Stimulated activated CD4-positive, alpha-beta T cell treated with anti-CD3 and anti-CD28 coated beads, Interleukin-2, amount 100 ng/mL, for 4 hours (primary cell): ENCODE data around the gene IL16.

Source experiments
- DNase-seq: peaks from one replicate; pipeline ENCODE4 v3.0.0-alpha.2; 2020; ENCODE audit warnings: low read depth

IL16 gene

DNA sequence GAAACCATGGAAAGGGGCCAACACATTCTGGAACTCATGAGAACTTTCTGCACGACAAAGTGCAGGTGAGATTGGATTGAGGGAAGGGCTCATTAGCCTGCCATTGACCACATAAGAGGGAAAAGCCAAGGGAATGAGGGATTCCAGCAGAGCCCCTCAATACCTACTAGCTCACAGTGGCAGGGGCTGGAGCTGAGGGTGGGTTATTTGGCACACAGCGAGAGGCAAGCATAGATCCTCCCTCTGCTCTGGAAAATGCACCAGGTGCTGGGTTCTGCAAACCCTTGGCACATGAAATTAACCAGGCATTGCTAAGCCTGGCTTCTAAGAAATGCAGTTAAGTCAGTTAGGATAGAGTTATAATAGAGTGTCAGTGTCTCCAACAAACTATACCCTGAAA lies 60.8 kb downstream of the IL16 start:
- no peak for DNase-seq

- no peak for DNase-seq
These were observed 61.8 kb downstream of the IL16 start for GRCh38 chr15:81258455-81258854.

GRCh38 chr15:81259760-81260298 lies 63.1 kb downstream of the IL16 start:
- no peak for DNase-seq

GRCh38 chr15:81261172-81261811 lies 64.6 kb downstream of the IL16 start:
- DNase-seq = no peak

- DNase-seq = no peak
These were observed 66.8 kb downstream of the IL16 start for GRCh38 chr15:81263477-81263876.

DNA sequence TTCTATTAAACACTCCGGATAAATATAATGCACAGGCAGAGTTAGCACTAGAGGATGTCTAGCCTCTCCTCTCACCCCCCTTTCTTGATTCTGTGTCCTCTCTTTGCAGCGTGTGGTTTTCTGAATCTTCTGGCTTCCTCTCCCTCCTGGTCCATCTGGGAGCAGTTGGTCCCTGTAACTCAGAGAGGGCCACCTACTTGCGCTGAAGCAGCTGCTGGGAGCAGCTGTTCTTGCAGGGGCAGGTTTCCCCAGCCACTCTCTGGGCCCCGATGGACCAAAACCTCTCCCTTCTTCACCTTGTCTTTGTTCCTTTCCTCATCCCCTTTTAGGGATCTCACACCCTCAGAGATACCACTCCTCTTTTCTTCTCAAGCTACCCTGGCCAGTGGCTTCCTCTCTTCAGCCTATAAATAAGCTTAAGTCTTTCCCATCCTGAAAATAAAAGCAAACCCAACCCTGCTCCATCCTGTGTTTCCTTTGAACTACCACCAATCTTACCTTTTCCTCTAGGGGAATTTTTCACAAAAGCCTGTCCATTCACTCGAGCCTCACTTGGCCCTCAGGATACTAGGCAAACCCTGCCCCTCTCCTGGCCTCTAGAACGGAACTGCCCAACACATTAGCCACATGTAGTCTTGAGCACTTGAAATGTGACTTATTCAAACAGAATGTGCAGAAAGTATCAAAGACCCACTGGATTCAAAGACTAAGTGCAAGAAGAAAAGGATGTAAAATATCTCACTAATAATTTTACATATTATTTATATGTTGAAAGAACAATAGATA lies 67.6 kb downstream of the IL16 start:
- no peak for DNase-seq

DNA sequence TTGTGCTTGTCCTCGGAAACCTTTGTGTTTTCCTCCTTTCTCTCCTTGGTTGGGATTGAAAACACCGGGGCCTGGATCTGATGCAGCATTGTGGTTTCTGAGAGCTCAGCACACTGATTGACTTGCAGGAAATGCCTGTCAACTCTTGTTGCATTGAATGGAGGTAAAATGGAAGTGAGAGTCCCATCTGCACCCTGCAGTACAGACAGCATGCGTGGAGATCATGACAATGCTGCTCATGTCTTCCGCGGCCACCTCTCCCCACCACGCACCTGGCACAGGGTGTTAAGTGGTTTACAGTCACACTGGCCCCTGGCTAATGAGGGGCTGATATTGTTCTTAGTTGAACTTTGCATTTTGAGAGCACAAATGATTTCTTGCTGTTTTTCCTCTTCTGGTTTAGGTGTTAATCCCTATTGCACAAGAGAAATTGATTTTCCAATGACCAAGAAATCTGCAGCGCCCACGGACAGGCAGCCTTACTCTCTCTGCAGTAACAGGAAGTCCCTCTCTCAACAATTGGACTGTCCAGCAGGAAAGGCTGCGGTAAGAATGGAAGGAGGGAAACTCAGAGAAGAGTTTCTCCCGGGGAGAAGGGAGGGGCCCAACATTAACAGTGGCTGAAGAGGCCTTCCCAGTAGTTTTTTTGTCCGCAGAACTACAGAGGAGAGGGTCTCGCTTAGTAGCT lies 68.7 kb downstream of the IL16 start:
- no peak for DNase-seq

DNA sequence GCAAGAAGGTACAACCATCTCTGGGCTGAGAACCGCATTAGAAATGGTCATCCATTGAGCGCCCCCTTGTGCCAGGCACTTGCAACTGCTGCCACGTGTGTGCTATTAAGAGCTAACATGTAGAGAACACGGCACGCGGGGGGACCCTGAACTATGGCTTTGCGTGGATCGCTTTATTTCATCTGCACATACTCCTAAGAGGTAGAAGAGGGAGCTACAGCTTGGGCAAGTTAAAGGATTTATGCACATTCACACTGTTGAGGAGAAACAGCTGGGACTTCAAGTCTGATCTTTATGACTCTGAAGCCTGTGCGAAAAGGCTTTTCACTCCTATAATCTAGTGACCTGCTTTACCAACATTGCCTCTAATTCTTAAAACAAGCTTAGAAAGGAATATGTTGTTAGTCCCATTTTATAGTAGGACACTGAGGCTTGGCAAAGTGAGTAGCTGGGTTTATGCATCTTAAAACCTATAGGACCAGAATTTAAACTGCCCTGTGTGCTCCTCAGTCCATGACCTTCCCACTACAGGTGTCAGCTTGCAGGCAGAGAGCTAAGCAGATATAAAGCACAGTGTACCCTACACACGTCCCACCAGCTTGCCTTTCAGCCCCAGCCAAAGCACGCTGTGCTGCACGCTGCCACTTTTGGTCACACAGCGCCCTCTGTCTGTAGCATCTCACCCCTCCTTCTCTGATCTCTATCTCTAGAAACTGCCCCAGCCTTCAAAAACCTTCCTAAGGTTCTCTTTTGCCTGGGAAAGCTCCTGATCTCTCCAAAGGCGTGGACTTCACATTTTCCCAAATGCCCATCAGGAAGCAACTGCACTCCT lies 69.5 kb downstream of the IL16 start:
- DNase-seq = peak; percentile 82

DNA sequence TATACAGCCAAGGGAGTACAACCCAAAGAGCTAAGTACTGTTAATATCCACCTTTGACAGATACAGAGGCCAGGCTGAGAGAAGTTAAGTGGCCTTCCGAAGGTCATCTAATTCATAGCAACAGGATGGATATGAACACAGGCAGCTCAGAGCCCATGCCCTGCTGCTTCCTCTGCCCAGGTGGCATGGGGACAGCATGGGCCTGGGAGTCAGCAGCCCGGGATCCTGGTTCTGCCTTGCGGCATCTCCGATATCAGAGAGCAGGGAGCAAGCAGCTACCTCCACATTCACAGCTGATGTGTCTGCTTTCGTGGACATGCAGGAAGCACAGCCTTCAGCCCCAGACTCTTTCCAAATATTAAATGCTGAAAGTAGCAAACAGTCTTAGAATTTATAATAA lies 71.7 kb downstream of the IL16 start:
- no peak for DNase-seq

DNA sequence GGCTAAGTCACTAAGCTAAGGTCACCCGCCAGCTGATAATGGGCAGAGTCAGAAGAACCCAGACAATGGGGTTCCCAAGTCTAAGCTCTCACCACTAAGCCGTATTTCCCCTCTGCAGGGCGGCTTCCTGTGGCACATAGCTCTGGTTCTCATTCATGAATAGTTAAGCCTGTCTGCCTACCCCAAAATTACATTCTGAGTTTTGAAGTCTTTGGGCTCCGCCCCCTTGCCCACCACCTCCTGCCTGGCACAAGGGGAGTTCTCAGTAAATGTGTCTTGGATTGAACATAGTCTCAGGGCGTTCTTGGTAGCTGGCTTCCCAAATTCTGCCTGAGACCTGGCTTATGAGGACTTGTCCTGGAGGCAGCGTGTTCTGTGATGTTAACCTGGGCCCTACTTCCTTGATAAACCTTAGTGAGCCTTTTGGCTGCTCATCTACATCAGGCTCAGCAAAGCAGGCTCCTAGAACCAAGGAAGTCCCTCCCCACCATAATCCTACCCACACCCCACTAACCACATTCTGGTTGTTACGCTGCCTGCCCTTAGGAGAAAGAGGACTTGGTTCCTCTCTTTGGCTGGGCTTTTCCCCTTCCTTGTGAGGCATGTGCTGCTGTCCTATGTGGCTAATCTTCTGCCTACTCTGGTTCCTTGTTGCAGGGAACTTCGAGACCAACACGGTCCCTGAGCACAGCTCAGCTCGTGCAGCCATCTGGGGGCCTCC lies 72.4 kb downstream of the IL16 start:
- DNase-seq = no peak

DNA sequence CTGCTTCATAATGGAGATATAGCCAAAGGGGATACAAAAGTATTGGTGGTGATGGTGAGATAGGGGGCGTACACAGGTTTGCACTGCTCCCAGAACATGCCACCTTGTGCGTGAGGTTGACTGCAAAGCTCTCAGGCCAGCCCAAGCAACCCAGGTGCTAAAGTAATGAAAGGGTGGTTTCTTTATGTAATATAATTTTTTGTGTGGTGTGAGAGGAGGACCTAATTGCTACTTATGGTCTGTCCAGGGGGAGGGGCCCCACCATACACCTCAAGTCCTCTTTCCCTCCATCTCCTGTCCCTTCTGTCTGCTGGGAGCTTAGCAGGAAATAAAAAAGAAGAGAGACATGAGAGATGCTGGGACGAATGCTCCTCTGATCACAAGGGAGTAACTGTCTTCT lies 73.5 kb downstream of the IL16 start:
- no peak for DNase-seq

DNA sequence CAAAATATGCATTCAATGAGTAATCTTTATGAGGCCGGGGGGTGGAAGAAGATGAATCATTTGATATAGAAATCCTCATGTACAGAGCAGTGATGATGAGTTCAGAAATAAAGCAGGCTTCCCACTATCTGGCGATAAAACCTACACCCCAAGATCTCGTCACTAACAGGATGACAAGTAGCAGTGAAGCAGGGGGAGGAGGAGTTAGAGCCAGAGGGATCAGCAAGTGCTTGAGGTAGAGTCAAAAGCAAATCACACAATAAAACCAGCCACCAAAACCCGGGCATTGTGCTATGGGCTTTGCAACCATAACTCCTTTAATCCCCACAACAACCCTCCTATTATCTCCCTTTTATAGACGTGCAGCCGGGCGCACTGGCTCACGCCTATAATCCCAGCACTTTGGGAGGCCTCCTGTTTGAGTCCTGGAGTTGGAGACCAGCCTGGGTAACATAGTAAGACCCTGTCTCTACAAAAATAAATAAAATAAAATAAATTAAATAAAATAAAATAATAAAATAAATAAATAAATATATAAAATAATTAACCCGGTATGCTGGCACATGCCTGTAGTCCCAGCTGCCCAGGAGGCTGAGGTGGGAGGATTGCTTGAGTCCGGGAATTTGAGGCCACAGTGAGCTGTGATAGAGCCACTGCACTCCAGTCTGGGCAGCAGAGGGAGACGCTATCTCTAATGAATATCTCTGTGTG lies 74.3 kb downstream of the IL16 start:
- no peak for DNase-seq

DNA sequence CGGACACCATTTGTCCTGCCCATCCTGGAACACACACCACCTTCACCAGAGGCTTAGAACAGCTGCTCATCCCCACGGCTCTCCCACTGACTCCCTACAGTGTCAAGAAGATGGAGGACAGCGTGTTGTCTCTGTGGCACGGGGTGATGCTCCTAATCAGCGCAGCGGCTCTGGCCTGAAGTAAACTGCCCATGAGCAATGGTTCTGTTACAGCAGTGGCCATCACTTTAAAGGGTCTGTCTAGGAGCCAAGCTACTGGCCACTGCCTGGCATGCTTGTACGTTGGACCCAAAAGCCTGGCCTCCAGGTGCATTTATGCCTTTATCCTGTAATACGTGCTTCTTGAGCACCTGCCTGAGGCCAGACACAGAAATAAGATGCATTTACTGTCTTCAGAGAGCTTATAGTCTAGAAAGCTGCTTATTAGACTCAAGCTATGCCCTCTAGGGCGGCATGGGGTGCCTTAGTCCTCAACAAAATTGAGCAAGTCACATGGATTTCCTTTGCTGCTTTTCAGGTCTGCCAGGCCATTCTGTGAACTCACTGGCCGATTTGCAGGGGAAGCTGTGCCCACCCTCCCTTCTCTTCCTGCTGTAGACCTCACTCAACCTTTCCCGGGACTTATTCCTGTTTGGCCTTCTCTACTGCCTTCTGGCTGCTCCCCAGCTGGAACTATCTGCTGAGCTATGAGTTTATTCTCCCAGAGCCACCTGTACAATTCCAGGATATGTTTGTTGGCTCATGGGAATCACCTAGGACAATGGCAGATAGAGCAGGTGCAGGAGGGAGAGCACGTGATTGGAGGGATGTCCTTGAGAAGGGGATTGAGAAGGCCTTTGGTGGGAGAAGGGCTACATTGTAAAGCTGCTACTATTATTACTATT lies 75.3 kb downstream of the IL16 start:
- DNase-seq = no peak

GRCh38 chr15:81273200-81273599 lies 76.5 kb downstream of the IL16 start:
- no peak for DNase-seq

GRCh38 chr15:81273855-81274254 lies 77.2 kb downstream of the IL16 start:
- DNase-seq = no peak

- DNase-seq = no peak
These were observed 77.6 kb downstream of the IL16 start for GRCh38 chr15:81274255-81274654.

GRCh38 chr15:81274931-81275707 lies 78.4 kb downstream of the IL16 start:
- DNase-seq = peak; percentile 77

DNA sequence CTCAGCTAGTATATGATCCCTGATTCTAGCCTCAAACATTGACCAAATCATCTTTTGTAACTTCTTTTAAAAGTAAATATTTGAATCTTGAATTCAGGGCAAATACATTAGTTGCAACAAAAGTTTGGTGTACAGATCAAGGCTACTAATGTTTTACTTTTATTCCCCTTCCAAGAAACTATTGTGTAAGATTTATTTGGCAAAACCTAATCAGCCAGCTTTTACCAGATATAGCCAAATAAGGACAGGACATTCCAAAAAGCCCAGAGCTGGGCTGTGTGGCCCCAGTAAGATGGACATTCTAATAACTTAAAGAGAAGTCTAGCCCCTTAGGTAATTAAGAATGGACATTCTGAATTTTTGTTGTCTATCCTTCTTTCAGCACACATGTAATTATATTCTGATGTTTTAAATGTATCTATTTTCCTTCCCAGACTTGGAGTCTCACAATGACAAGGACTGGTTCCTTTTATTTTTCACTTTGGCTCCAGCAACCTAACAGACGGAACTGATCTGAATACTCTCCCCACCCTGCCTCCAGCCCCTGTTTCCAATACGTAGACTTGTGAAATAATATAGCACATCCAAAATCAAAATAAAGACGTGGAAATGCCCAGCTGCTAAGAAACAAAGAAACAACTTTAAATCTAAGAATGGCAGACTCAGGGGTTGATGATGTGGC lies 79.2 kb downstream of the IL16 start:
- DNase-seq = no peak
